IPS-18c (cell line): ENCODE measurements around the gene VPS35.
A peak's percentile ranks its signal among the peaks of the same experiment; 100 is the strongest.
"Not testable (repeated sequence)": the region's sequence is repeated elsewhere in the genome, so short reads cannot be mapped to it uniquely, and the experiment has no call there.

Source experiments
- H3K4me3 ChIP-seq: 2 replicates; pipeline ENCODE4 v1.7.0; 2013; ENCODE audit warnings: low read depth, mild to moderate bottlenecking, low read length, moderate library complexity; ENCODE audit not compliant: insufficient read depth
- H3K9me3 ChIP-seq: one replicate; pipeline ENCODE4 v1.6.1; 2013; ENCODE audit warnings: mild to moderate bottlenecking, low read length, moderate library complexity; ENCODE audit not compliant: control insufficient read depth, insufficient read depth

VPS35 gene

DNA sequence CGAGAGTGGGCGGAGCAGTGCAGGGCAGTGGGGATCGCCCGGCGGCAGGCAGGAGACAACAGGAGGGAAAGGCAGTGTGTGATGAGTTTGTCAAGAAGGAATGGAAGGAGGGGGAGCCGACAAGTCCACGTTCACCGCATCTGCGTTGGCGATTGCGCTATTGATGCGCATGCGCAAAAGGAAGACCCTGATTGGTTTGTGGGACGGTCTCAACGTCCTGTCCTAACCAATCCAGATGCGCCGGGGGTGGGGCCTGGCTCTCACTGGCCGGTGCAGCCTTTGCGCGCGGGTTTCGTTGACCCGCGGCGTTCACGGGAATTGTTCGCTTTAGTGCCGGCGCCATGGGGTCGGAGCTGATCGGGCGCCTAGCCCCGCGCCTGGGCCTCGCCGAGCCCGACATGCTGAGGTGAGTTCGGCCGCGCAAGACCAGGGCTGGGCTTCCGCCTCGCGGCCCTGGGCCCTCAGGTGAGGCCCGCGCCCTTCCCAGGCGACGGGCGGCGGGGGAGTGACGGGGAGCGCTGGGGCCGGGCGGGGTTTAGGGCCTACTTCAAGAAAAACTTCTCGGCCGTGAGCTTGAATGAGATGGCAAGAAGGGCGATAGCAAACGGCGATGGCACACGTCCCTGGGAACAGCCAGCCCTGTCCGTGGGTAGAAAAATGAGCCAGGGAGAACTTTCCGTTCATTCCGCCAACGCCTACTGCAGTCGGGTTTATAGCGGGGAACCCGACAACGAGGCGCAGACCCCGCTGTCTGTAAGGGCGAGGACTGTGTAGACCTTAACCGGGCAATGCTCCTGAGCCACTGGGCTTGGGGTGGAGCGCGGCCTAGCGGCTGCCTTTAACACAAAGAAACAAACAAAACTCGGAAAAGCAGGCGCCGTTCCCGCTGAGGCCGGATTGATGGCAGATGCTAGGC is 645 bp upstream of the VPS35 start, which contains the start of gene ORC6:
TSS of gene ORC6 (plus strand) at position 295 of the 916 bp plus-strand sequence. CDS start at position 342, 47 bp downstream.
- Histone ChIP-seq H3K9me3 (no peaks in the 10 kb centered on the region), H3K4me3 (peak within 1 kb of the TSS; percentile 97)

GRCh38 chr16:46688101-46688653 is 801 bp downstream of the VPS35 start:
- Histone ChIP-seq H3K4me3 (peak overlapping the region; percentile 97), H3K9me3 (no peaks in the 10 kb centered on the region)

DNA sequence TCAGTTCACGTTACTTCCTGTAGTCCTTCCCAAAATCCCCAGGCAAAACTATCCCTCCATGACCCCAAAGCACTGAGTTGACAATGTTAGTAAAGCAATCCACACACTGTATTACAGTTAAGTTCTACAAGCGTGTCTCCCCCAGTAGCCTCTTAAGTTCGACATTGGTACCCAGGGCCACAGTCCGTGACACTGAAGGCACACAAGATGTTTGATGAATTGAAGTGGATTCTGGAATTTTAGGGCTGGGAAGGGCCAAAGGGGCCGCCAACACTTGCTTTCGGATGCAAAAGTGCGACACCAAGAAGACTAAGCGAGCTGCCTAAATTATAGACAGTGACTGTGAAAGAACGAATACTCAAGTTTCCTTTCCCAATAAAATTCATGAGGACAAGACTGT is 1.5 kb downstream of the VPS35 start:
- H3K4me3 ChIP-seq: no peak overlapping the region
- no peaks in the 10 kb centered on the region for H3K9me3 ChIP-seq

DNA sequence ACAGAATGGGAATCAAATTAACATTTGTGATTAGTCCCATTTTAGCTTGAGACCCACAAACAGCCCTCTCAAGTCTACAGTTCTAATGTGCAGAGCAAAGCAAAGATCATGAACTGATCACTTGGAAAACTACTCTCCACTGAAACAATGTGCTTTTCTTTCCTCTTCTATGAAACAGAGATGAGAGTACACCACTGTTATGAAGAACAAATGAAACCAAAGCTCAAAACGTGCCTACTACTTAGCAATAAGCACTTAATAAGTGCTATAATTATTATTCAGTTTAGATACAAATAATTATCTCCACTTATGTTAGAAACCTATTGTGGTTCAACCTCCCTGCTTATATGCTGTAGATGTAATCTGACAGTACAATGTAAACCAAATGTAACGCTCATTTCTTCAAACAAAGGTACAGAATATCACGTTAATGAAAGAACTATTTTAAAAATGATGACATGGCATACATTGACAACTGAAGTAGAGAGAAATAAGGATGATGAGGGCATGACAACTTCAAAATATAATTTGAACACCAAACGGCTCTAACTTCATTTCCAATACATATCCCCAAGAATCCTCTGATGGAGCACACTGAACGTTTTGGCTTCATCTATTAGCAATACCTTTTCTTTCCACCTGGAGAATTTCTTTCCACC is 2.0 kb downstream of the VPS35 start:
- no peaks in the 10 kb centered on the region for H3K9me3 ChIP-seq
- no peak overlapping the region for H3K4me3 ChIP-seq

DNA sequence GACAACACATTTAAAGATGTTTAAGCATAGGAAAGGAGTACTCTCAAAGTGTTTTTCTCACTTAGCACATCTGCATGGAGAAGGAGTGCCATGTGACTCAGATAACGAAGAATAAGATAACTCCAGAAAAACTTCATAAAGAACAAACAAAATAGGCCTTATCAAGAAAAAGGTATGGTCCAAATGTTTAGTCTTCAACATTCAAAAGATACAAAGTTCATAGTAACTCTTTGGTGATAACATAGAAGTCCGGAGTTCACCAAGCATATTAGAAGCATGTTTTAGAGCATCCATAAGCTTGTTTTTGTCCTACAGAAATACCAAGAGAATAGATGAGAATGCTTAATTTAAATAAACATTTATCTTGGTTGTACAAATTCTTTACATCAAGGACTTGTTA is 7.1 kb downstream of the VPS35 start:
- not testable (repeated sequence) for H3K9me3 ChIP-seq, H3K4me3 ChIP-seq

DNA sequence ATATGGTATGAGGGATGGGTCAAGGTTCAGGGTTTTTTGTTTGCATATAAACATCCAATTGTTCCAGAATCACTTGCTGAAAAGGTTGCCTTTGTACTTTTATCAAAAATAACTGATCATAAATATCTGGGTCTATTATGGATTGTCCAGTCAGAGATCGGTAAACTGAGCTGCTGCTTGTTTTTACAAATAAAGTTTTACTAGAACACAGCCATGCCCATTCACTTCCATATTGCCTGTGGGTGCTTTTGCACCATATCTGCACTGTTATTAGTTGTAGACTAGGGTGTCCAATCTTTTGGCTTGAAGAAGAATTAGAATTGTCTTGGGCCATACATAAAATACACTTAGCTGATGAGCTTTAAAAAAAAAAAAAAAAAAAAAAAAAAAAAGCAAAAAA is 11.0 kb downstream of the VPS35 start:
- H3K9me3 ChIP-seq, H3K4me3 ChIP-seq: not testable (repeated sequence)

DNA sequence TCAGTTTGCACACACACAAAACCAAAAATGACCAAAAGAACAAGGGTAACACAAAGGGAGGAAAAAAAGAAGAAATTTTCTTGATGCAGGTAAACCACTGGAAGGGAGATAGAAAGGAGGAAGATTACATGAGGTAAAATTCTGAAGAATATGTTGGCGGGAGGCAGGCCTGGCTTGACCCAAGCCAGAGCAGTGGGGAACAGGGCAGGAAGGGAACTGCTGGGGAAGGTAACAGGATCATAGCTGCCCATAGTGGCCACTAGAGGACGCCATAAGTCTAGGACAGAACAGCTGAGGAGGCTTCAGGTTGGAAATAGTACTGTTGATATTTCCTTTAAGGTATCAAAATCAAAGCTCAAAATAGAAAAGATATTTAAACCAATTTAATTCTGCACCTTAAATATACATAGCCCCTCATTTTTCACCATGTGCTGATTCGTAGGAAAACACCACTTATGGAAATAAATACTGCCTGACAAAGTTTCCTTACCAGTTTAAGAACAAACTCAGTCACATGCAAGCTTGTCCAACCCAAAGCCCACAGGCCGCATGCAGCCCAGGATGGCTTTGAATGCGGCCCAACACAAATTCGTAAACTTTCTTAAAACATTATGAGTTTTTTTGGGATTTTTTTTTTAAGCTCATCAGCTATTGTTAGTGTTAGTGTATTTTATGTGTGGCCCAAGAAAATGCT is 15.5 kb downstream of the VPS35 start:
- Histone ChIP-seq H3K4me3 (no peak overlapping the region), H3K9me3 (no peaks in the 10 kb centered on the region)

- no peaks in the 10 kb centered on the region for H3K9me3 ChIP-seq
- no peak overlapping the region for H3K4me3 ChIP-seq
Observed at GRCh38 chr16:46662123-46662522, 26.9 kb downstream of the VPS35 start.

DNA sequence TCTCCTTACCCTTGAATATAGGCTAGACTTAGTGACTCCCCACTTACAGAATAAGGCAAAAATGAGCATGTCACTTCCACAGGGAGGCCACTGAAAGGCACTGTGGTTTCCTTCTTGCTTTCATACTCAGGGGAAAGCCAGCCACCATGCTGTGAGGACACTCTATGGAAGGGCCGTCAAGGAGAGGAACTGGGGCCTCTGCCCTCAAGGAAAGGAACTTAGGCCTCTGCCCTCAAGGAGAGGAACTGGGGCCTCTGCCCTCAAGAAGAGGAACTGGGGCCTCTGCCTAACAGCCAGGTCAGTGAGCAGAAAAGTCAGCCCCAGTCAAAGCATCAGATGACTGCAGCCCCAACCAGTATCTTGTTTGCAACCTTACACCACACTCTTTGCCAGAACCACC is 30.1 kb downstream of the VPS35 start:
- H3K4me3 ChIP-seq: no peak overlapping the region

DNA sequence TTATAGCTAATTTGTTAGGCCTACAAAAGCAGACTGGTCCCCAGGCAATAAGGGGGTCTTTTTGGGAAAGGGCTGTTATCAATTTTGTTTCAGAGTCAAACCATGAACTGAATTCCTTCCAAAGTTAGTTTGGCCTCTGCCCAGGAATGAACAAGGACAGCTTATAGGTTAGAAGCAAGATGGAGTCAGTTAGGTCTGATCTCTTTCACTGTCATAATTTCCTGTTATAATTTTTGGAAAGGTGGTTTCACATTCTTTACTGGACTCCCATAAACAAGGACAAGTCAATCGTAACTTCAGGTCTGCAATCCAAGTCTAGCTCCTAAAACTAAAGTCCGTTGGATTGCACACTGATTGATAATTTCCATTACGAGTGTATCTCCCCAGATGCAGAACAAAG is 37.7 kb downstream of the VPS35 start:
- H3K9me3 ChIP-seq: no peaks in the 10 kb centered on the region
- H3K4me3 ChIP-seq: no peak overlapping the region

More for the DNA sequence above, 30.1 kb downstream of the VPS35 start:
- H3K9me3 ChIP-seq: no peaks in the 10 kb centered on the region

- no peak overlapping the region for H3K4me3 ChIP-seq
- H3K9me3 ChIP-seq: peaks cover 2% of the 10 kb centered on the region
Observed at GRCh38 chr16:46650254-46650623, 38.7 kb downstream of the VPS35 start.

- H3K9me3 ChIP-seq: peaks cover 2% of the 10 kb centered on the region
- no peak overlapping the region for H3K4me3 ChIP-seq
Observed at GRCh38 chr16:46649588-46650253, 39.3 kb downstream of the VPS35 start.

DNA sequence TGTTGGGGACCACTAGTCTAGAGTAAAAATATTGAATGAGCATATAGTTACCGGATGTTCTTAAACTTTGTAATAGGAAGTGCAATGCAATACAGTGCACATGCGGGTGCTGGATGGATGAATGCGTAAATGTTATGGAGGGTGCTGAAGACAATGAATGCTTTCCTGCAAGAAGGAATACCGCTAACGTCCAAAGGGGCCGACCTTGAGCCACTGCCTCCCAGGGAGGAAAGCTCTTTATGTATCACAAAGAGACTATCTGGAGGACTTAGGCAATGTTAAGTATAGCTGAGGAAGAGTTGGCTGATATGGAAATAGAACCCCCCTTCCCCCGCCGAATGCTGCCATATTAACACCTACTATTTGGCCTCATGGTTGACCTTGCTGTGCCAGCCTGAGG is 40.3 kb downstream of the VPS35 start:
- no peak overlapping the region for H3K4me3 ChIP-seq
- H3K9me3 ChIP-seq: peaks cover 2% of the 10 kb centered on the region

DNA sequence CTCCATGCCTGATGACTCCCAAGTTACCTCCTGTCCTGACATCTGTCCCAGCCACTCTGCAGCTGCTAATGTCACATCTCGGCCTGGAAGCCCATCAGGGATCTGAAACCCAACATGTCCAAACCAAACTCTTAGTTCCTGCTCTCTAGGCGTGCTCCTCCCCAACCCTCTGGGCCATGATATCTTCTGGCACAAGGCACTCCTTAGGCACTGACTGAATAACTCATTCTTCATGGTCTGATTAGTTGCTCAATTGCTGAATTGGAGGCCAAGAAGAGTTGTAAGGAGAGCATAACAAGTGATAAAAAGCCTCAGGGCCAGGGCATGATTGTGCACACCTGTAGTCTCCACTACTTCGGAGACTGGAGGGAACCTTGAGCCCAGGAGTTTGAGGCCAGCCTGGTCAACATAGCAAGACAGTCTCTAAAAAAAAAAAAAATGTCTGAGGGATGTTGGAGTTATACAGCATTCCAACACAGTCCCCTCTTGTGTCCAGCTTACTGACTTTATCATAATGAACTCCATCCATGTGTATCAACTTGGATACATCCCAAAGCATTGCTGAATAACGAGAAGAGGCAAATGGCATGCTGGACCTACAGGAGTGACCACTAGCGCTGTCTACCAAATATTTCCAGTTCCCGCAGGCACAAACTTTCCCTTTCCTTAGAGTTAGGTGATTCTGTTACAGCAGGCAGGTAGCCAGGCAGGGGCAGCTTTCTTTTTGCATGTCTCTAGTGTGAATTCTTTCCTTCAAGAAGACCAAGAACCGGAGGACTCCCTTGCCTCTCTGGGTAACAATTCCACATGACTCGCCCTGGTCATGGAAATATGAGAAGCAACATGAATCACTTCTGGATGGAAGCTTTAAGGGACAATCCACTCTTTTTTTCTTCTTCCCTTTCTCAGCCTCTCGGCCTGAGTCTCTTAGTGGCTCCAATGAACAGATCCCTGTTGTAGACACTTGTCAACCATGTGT is 49.7 kb downstream of the VPS35 start:
- Histone ChIP-seq H3K4me3 (no peak overlapping the region), H3K9me3 (no peaks in the 10 kb centered on the region)

GRCh38 chr16:46632778-46633733 is 55.9 kb downstream of the VPS35 start:
- Histone ChIP-seq H3K9me3 (no peaks in the 10 kb centered on the region), H3K4me3 (peak overlapping the region; percentile 61)
